GM21423 (cell line): ENCODE data around the gene DSG2.
A peak's percentile ranks its signal among the peaks of the same experiment; 100 is the strongest.
"Not testable (repeated sequence)": the region's sequence is repeated elsewhere in the genome, so short reads cannot be mapped to it uniquely, and the experiment has no call there.

Source experiments
- ATAC-seq: cut with Tn5 transposase; IDR thresholded peaks from one replicate; pipeline ENCODE4 v1.9.1; 2021; ENCODE audit warnings: mild to moderate bottlenecking, moderate library complexity; ENCODE audit not compliant: unreplicated experiment

The DSG2 gene

GRCh38 chr18:31500051-31500688 lies 2.2 kb downstream of the DSG2 start:
- ATAC-seq, result peak; percentile 86

GRCh38 chr18:31503011-31503410 lies 5.0 kb downstream of the DSG2 start:
- no peak for ATAC-seq

GRCh38 chr18:31504455-31505147 lies 6.6 kb downstream of the DSG2 start:
- no peak for ATAC-seq

- ATAC-seq, result no peak
These were observed 7.2 kb downstream of the DSG2 start for GRCh38 chr18:31505156-31505555.

- no peak for ATAC-seq
These were observed 8.2 kb downstream of the DSG2 start for GRCh38 chr18:31506024-31506742.

GRCh38 chr18:31507124-31507523 lies 9.1 kb downstream of the DSG2 start:
- ATAC-seq, result not testable (repeated sequence)

- no peak for ATAC-seq
These were observed 10.8 kb downstream of the DSG2 start for GRCh38 chr18:31508781-31509180.

GRCh38 chr18:31509571-31509970 lies 11.6 kb downstream of the DSG2 start:
- ATAC-seq, result no peak

GRCh38 chr18:31510319-31510718 lies 12.3 kb downstream of the DSG2 start:
- no peak for ATAC-seq

- no peak for ATAC-seq
These were observed 13.1 kb downstream of the DSG2 start for GRCh38 chr18:31511098-31511497.

GRCh38 chr18:31512203-31512764 lies 14.3 kb downstream of the DSG2 start:
- no peak for ATAC-seq

- ATAC-seq, result no peak
These were observed 15.4 kb downstream of the DSG2 start for GRCh38 chr18:31513189-31513935.

GRCh38 chr18:31516437-31516836 lies 18.5 kb downstream of the DSG2 start:
- no peak for ATAC-seq

- no peak for ATAC-seq
These were observed 28.4 kb downstream of the DSG2 start for GRCh38 chr18:31526374-31526773.

- ATAC-seq, result no peak
These were observed 35.3 kb downstream of the DSG2 start for GRCh38 chr18:31533236-31533635.

- ATAC-seq, result no peak
These were observed 40.9 kb downstream of the DSG2 start for GRCh38 chr18:31538837-31539236.

- no peak for ATAC-seq
These were observed 48.5 kb downstream of the DSG2 start for GRCh38 chr18:31546476-31546875.

- no peak for ATAC-seq
These were observed 50.9 kb downstream of the DSG2 start for GRCh38 chr18:31548853-31549252.

- no peak for ATAC-seq
These were observed 51.4 kb downstream of the DSG2 start for GRCh38 chr18:31549416-31549815.

- ATAC-seq, result no peak
These were observed 53.9 kb downstream of the DSG2 start for GRCh38 chr18:31551883-31552282.

- ATAC-seq, result no peak
These were observed 55.8 kb downstream of the DSG2 start for GRCh38 chr18:31553800-31554199.
